Activated naive CD4-positive, alpha-beta T cell treated with anti-CD3 and anti-CD28 coated beads, Interleukin-2, amount 10 ng/mL, durations not matched to agents 7 days and 5 days (primary cell): ENCODE data around the gene SRSF6.

ENCODE experiments used
- CTCF ChIA-PET: fragments of 350-600 bp; sonication (Branson Sonifier 250); formaldehyde crosslinking; loops from one replicate; lab custom pipeline; 2021; ENCODE audit warnings: antibody characterized with exemption; lab: Charles Lee
- DNase-seq: peaks from one replicate; pipeline ENCODE4 v3.0.0-alpha.2; 2020
- H3K27ac Mint-ChIP-seq: one replicate; pipeline ENCODE4 v1.8.0; 2021; ENCODE audit warnings: mild to moderate bottlenecking, moderate library complexity, mixed read lengths
- H3K27me3 Mint-ChIP-seq: one replicate; pipeline ENCODE4 v1.8.0; 2021; ENCODE audit warnings: mild to moderate bottlenecking, mixed read lengths
- H3K36me3 Mint-ChIP-seq: one replicate; pipeline ENCODE4 v1.8.0; 2021; ENCODE audit warnings: mixed read lengths
- H3K4me1 Mint-ChIP-seq: one replicate; pipeline ENCODE4 v1.8.0; 2021; ENCODE audit warnings: mixed read lengths
- H3K4me3 Mint-ChIP-seq: one replicate; pipeline ENCODE4 v1.8.0; 2021; ENCODE audit warnings: mild to moderate bottlenecking, moderate library complexity, mixed read lengths
- H3K9me3 Mint-ChIP-seq: one replicate; pipeline ENCODE4 v1.8.0; 2021; ENCODE audit warnings: mixed read lengths

SRSF6 gene

DNA sequence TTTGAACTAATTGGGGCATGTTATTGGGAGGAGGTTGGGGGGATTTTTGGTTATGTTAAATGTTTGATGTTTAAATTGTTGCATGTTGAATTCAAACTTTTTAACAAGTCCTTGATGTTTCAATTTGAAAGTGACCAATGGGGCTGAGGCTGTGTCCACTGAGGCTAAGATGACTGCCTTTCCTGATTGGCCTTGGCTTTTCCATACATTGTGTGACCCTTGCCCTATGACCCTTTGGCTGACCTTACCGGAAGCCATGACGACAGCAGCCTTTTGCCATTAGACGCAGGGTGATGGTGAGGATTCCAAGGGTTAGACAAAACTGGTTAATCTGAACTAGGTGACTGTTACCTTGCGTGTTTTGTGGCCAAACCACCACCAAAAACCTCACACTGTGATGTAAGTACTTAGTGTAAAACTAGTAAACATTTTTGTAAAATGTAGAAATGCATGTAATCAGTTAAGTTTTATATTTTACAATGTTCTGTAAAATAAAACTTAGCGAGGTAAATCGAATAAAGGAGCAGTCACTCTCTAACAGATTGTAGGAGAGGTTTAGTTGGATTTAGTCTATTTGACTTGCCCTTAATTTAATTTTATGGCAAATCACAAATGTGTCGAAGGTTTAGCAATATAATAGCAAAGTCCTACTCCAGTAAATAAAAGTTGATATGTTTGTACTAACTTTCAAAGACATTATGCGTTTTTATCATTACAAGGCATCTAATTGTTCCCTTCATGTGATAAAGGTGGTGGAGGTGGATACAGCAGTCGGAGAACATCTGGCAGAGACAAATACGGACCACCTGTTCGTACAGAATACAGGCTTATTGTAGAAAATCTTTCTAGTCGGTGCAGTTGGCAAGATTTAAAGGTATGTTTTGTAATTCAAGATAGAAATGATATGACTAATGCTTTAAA lies 1.6 kb downstream of the SRSF6 start:
- DNase-seq = peak; percentile 43
- peaks cover 42% of the 10 kb centered on the region for H3K4me1 Mint-ChIP-seq
- peaks cover 49% of the 10 kb centered on the region for H3K36me3 Mint-ChIP-seq
- H3K27ac Mint-ChIP-seq = peak overlapping the region; percentile 81
- H3K9me3 Mint-ChIP-seq = no peaks in the 10 kb centered on the region
- H3K4me3 Mint-ChIP-seq = peak overlapping the region; percentile 83
- peaks cover 17% of the 10 kb centered on the region for H3K27me3 Mint-ChIP-seq
- CTCF ChIA-PET = interaction anchor here (2.0 kb wide), 1 partner anchor 10 kb away, joined by 6 read pairs; no protein-coding TSS in a partner anchor

DNA sequence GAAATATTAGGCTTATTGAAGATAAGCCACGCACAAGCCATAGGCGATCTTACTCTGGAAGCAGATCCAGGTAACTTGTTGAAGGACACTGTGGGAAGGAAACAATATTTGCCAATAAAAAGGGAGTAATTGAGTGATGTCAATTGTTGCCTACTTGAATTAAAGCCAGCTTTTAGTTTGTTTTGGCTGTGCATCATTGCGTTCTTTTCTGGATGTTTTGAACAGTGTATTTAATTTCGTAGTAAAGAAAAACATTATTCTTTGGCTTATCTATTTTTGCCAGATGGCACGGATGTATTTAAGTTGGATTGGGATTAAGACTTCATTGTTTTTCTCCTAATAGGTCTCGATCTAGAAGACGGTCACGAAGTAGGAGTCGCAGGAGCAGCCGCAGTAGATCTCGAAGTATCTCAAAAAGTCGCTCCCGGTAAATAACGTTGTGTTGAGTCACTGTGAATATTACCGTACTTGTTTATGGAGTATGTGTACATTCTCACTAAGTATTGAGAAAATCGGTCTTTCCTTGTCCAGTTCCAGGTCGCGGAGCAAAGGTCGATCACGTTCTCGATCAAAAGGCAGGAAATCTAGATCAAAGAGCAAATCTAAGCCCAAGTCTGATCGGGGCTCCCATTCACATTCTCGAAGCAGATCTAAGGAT lies 2.6 kb downstream of the SRSF6 start:
- H3K4me1 Mint-ChIP-seq = peaks cover 42% of the 10 kb centered on the region
- CTCF ChIA-PET = no interaction called here
- H3K4me3 Mint-ChIP-seq = no peak overlapping the region

DNA sequence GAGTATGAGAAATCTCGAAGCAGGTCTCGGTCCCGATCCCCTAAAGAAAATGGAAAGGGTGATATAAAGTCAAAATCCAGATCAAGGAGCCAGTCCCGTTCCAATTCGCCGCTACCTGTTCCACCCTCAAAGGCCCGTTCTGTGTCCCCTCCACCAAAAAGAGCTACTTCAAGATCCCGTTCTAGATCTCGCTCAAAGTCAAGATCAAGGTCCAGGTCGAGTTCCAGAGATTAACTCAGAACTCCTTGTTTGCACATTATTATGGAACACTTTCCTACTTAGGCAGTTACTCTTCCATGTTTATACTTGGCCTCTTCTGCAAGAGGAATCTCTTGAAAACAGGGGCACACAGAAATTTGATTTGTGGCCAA lies 3.1 kb downstream of the SRSF6 start:
- peak overlapping the region; percentile 19 for H3K4me3 Mint-ChIP-seq
- no peaks in the 10 kb centered on the region for H3K9me3 Mint-ChIP-seq
- H3K27ac Mint-ChIP-seq = no peak overlapping the region
- H3K4me1 Mint-ChIP-seq = peaks cover 42% of the 10 kb centered on the region
- H3K36me3 Mint-ChIP-seq = peaks cover 62% of the 10 kb centered on the region
- H3K27me3 Mint-ChIP-seq = peaks cover 3% of the 10 kb centered on the region
- CTCF ChIA-PET = no interaction called here
- no peak for DNase-seq

More for the DNA sequence above, 2.6 kb downstream of the SRSF6 start:
- peaks cover 7% of the 10 kb centered on the region for H3K27me3 Mint-ChIP-seq
- no peak for DNase-seq
- H3K36me3 Mint-ChIP-seq = peaks cover 58% of the 10 kb centered on the region
- no peak overlapping the region for H3K27ac Mint-ChIP-seq
- H3K9me3 Mint-ChIP-seq = no peaks in the 10 kb centered on the region

DNA sequence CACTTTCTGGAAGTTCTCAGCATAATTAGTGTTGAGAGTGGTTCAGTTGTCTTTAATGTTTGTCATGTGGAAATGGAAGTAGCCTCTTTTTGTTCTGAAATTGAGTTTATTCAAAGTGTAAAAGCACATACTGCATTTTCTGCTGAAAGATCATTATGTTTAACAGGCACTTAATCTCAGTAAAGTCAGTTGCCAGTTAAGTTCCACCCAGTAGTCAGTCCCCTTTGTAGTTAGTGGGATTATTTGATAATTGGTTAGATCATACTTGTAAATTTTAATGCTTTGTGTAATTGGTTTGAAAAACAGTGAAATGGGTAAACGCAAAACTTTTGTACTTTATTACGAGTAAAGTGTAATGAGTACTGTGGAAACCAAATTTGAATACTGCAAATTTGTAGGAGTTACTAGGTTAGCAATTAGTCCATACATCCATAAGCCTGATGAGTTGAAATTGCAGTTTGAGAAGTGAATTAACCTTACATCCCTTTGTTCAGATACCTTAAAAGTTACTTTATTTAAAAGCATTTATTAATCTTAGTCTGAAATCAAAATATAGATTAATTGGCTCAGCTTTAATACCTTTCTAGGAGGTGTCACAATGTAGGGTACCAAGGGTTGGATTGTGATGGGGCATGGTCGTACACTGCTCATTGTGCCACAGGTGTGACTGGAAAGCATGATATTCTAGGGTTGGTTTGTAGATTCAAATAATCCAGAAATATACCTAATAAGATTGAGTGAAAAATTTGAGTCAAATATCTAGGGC lies 4.4 kb downstream of the SRSF6 start:
- no peak overlapping the region for H3K27ac Mint-ChIP-seq
- no peak overlapping the region for H3K4me3 Mint-ChIP-seq
- H3K4me1 Mint-ChIP-seq = peaks cover 38% of the 10 kb centered on the region
- H3K36me3 Mint-ChIP-seq = peaks cover 71% of the 10 kb centered on the region
- no peak for DNase-seq
- H3K27me3 Mint-ChIP-seq = no peaks in the 10 kb centered on the region
- CTCF ChIA-PET = no interaction called here
- H3K9me3 Mint-ChIP-seq = no peaks in the 10 kb centered on the region

DNA sequence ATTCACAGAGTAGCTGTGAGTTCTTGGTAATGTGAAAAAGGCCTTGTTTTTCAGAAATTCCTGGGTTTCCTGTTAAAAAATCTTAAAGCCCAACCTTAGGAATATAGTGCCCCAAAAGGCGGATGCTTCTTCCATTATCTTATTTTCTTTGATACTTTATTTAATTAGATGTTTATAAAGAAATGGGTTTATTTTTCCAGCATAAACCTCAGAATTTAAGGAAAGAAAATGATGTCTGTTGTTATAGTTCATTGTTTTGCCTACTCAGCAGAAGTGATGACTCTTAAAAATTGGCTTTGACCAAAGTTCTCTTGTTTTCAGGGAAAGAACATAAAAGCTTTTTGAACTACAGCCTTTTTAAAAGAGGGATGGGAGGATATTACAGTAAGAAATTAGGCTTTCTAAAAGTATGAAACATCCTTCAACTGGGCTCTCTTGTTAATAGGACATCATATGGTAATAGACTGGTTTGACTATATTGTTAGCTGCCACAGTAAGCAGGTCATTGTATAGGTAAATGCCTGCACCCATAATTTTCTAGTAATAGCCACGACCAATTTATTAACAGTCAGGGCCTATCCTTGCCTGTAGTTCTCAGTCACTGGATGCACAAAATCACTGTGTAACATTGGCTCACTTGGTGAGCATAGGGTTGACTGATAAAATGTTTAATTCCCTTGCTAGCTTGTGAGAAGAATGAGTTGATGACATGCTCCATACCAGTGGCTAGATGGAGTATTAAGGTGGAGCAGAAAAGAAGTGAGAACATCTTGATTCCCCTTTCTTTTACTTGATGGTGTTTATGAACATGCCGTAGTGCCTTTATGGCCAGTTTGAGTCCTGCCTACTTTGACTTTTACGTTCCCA lies 5.2 kb downstream of the SRSF6 start:
- Mint-ChIP-seq H3K9me3 (no peaks in the 10 kb centered on the region), H3K27ac (no peak overlapping the region), H3K36me3 (peaks cover 76% of the 10 kb centered on the region), H3K4me1 (peaks cover 38% of the 10 kb centered on the region), H3K27me3 (no peaks in the 10 kb centered on the region), H3K4me3 (no peak overlapping the region)
- no peak for DNase-seq
- CTCF ChIA-PET = no interaction called here

DNA sequence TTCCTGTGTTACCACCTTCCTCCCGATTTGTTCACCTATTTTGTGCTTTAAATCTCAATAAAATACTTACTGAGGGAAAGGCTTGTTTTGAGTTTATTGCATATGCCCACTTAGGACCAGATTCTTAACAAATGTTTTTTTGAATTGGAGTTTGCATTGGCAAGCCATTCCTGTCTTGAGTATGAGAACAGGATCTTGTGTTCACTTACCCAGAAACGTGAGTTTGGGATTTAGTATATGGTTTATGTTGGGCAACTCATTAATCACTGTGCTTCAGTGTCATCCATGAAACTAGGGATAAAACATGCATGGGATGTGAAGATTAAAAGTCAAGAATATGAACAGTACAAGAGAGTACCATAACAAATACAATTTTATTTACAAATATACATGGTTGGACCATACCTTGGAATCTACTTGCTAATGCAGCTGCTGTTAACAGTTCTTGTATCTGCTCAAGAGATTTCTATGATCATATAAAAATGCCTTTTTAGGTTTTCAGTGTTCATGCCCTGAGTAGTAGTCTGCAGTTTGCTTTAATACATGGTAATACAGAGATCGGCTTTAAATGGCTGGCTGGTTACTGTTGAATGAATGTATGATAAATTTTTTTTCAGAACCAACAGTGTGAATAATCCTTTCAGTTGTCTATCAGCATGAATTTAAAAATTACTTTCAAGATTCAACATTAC lies 6.0 kb downstream of the SRSF6 start:
- Mint-ChIP-seq H3K4me3 (no peak overlapping the region), H3K4me1 (peaks cover 36% of the 10 kb centered on the region), H3K27me3 (no peaks in the 10 kb centered on the region), H3K27ac (no peak overlapping the region), H3K36me3 (peaks cover 76% of the 10 kb centered on the region), H3K9me3 (no peaks in the 10 kb centered on the region)
- CTCF ChIA-PET = interaction anchor here (0.6 kb wide), 1 partner anchor 19 kb away, joined by 3 read pairs; no protein-coding TSS in a partner anchor
- DNase-seq = no peak

DNA sequence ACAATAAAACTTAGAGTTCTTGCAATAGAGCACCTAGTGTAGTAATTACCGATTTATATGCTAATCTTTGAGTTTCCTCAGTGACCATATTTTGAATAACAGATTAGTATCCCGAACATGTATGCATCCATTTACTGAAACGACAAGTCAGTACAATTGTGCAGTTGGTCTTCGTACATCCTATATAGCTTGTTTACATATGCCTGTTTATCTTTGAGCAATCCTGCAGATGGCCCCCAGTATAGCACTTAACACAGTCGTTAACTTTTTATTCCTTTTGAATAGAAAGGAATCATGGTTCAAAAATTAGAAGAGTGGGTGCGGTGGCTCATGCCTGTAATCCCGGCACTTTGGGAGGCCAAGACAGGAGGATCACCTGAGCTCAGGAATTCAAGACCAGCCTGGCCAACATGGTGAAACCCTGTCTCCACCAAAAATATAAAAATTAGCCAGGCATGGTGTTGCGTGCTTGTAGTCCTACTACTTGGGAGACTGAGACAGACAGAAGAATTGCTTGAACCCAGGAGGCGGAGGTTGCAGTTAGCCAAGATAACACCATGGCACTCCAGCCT lies 6.6 kb downstream of the SRSF6 start:
- Mint-ChIP-seq H3K36me3 (peaks cover 73% of the 10 kb centered on the region), H3K27me3 (no peaks in the 10 kb centered on the region), H3K9me3 (no peaks in the 10 kb centered on the region), H3K4me1 (peaks cover 30% of the 10 kb centered on the region), H3K4me3 (no peak overlapping the region), H3K27ac (no peak overlapping the region)
- CTCF ChIA-PET = interaction anchor here (0.6 kb wide), 1 partner anchor 20 kb away, joined by 3 read pairs; no protein-coding TSS in a partner anchor
- no peak for DNase-seq

DNA sequence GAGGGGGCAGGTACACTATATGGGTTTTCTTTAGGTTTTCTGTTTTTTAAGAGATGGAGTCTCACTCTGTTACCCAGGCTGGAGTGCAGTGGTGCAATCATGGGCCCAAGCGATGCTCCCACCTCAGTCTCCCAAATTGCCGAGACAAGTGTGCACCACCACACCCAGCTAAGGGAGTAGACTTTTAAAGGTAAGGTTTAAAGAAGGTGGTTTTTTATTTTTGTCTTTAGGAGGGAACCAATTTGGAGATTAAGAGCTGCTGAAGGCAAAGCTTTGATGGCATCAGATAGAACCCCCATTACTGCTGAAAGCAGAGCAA lies 7.9 kb downstream of the SRSF6 start:
- no peak overlapping the region for H3K27ac Mint-ChIP-seq
- H3K27me3 Mint-ChIP-seq = no peaks in the 10 kb centered on the region
- no peak for DNase-seq
- H3K36me3 Mint-ChIP-seq = peaks cover 65% of the 10 kb centered on the region
- H3K9me3 Mint-ChIP-seq = no peaks in the 10 kb centered on the region
- CTCF ChIA-PET = interaction anchor here (2.1 kb wide), 1 partner anchor 8 kb away, joined by 7 read pairs; the partner anchor contains the start of gene SRSF6
- no peak overlapping the region for H3K4me3 Mint-ChIP-seq
- peaks cover 17% of the 10 kb centered on the region for H3K4me1 Mint-ChIP-seq

DNA sequence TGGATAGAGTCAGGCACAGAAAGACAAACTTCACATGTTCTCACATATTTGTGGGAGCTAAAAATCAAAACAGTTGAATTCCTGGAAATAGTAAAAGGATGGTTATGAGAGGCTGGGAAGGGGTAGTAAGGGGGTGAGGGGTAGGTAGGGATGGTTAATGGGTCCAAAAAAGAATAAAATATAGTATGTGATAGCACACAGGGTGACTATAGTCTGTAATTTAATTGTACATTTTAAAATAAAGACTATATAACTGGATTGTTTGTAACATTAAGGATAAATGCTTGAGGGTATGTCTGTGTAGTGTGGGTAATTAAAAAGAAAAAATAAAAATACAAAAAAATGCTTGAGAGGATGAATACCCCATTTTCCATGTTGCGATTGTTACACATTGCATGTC lies 9.9 kb downstream of the SRSF6 start:
- no peak overlapping the region for H3K27ac Mint-ChIP-seq
- H3K27me3 Mint-ChIP-seq = no peaks in the 10 kb centered on the region
- peaks cover 49% of the 10 kb centered on the region for H3K36me3 Mint-ChIP-seq
- DNase-seq = no peak
- H3K4me3 Mint-ChIP-seq = no peak overlapping the region
- H3K9me3 Mint-ChIP-seq = no peaks in the 10 kb centered on the region
- peaks cover 6% of the 10 kb centered on the region for H3K4me1 Mint-ChIP-seq
- CTCF ChIA-PET = no interaction called here

DNA sequence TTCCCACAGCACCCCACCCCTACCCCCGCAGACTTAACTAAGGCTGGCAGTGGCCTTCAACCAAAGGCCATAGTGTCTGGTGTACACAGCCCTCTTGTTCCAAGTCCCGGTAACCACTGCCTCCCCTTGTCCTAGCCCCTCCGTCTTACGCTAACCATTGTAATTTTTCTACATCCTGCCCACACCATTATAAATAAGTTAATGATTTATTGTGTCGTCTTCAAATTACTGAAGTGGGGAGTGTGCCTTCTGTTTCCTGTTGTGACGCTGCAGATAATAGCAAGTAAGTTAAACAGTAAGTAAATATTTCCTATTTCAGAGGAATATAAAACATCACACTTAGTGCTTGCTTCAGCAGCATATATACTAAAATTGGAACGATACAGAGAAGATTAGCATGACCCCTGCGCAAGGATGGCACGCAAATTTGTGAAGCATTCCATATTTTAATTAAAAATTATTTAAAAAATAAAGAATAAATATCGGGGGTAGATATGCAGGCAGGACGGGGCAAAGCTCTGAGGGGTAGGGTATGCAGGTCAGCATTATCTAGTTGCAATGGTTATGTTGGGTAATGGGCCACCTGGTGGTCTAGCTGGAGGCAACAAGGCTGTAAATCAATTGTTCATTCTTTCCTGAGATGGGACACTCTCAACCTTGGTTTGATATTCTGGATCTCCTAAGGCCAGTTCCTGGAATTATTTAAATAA lies 15.1 kb downstream of the SRSF6 start:
- Mint-ChIP-seq H3K36me3 (peaks cover 9% of the 10 kb centered on the region), H3K9me3 (no peaks in the 10 kb centered on the region), H3K4me1 (no peaks in the 10 kb centered on the region), H3K27ac (no peak overlapping the region), H3K4me3 (no peak overlapping the region), H3K27me3 (peaks cover 6% of the 10 kb centered on the region)
- no peak for DNase-seq
- CTCF ChIA-PET = no interaction called here

DNA sequence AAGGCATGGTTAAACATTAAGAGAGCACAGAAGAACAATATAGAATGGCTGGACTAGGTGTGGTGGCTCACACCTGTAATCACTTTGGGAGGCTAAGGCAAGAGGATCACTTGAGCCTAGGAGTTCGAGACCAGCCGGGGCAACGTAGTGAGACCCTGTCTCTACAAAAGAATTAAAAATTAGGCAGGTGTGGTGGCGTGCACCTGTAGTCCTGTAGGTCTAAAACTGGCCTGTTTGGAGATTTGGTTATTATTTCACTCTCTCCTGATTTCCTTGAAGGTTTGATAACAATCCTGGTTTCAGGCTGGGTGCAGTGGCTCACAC lies 15.6 kb downstream of the SRSF6 start:
- Mint-ChIP-seq H3K27ac (no peak overlapping the region), H3K4me3 (no peak overlapping the region), H3K4me1 (no peaks in the 10 kb centered on the region), H3K9me3 (no peaks in the 10 kb centered on the region), H3K27me3 (peaks cover 6% of the 10 kb centered on the region), H3K36me3 (peaks cover 9% of the 10 kb centered on the region)
- no peak for DNase-seq
- CTCF ChIA-PET = no interaction called here

DNA sequence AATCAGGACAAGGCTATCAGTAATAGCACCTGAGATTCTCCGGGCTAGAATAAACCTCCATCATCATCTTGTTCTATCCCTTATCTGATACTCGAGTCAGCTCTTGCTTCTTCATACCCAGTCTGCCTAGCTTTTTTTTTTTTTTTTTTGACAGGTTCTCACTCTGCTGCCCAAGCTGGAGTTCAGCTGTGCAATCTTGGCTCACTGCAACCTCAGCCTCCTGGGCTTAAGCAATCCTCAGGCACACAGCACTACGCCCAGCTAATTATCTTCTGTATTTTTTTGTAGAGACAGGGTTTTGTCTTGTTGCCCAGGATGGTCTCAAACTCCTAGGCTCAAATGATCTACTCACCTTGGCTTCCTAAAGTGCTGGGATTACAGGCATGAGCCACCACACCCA lies 19.5 kb downstream of the SRSF6 start:
- Mint-ChIP-seq H3K4me1 (no peaks in the 10 kb centered on the region), H3K9me3 (no peaks in the 10 kb centered on the region), H3K27ac (no peak overlapping the region), H3K36me3 (peaks cover 2% of the 10 kb centered on the region), H3K27me3 (peaks cover 21% of the 10 kb centered on the region), H3K4me3 (no peak overlapping the region)
- CTCF ChIA-PET = no interaction called here
- DNase-seq = no peak
